ENCODE results near the gene PLA1A.
"Not testable (repeated sequence)": the region's sequence is repeated elsewhere in the genome, so short reads cannot be mapped to it uniquely, and the experiment has no call there.

The PLA1A gene

GRCh38 chr3:119597548-119598288 lies at the start of gene PLA1A:
Gene PLA1A, plus strand, starts transcription at chr3:119597885. Its CDS starts 29 bp downstream, at chr3:119597914.
- DNase-seq: peak; percentile 28

GRCh38 chr3:119548341-119548740 lies 49.3 kb upstream of the PLA1A start:
- DNase-seq: peak; percentile 66

- peak; percentile 81 for DNase-seq
Measured at GRCh38 chr3:119550192-119550910, 47.3 kb upstream of the PLA1A start.

- no peak for DNase-seq
Measured at GRCh38 chr3:119551598-119551997, 46.1 kb upstream of the PLA1A start.

- DNase-seq: not testable (repeated sequence)
Measured at GRCh38 chr3:119552928-119553327, 44.8 kb upstream of the PLA1A start.

GRCh38 chr3:119553823-119554415 lies 43.8 kb upstream of the PLA1A start:
- DNase-seq: no peak

GRCh38 chr3:119555309-119555735 lies 42.4 kb upstream of the PLA1A start:
- peak; percentile 97 for DNase-seq

GRCh38 chr3:119555929-119556328 lies 41.8 kb upstream of the PLA1A start:
- DNase-seq: no peak

- DNase-seq: no peak
Measured at GRCh38 chr3:119557192-119557876, 40.4 kb upstream of the PLA1A start.

GRCh38 chr3:119557877-119558269 lies 39.8 kb upstream of the PLA1A start:
- no peak for DNase-seq

- DNase-seq: peak; percentile 73
Measured at GRCh38 chr3:119558626-119559317, 38.9 kb upstream of the PLA1A start.

- DNase-seq: peak; percentile 92
Measured at GRCh38 chr3:119559441-119559963, 38.2 kb upstream of the PLA1A start, which contains the start of gene CD80. Gene CD80, minus strand, starts transcription at chr3:119559614. Its CDS starts 1,886 bp downstream, at chr3:119557728.

GRCh38 chr3:119560160-119560559 lies 37.5 kb upstream of the PLA1A start:
- DNase-seq: no peak

- DNase-seq: peak; percentile 97
Measured at GRCh38 chr3:119562307-119562961, 35.3 kb upstream of the PLA1A start.

GRCh38 chr3:119563334-119563733 lies 34.4 kb upstream of the PLA1A start:
- DNase-seq: not testable (repeated sequence)

- no peak for DNase-seq
Measured at GRCh38 chr3:119569156-119569555, 28.5 kb upstream of the PLA1A start.

- peak; percentile 97 for DNase-seq
Measured at GRCh38 chr3:119570229-119570628, 27.5 kb upstream of the PLA1A start.

GRCh38 chr3:119571230-119571629 lies 26.5 kb upstream of the PLA1A start:
- peak; percentile 27 for DNase-seq

GRCh38 chr3:119571688-119572087 lies 26.0 kb upstream of the PLA1A start:
- peak; percentile 89 for DNase-seq

- DNase-seq: no peak
Measured at GRCh38 chr3:119575507-119575906, 22.2 kb upstream of the PLA1A start.

GRCh38 chr3:119579366-119580066 lies 18.2 kb upstream of the PLA1A start, which contains the start of gene ADPRH:
Gene ADPRH, plus strand, starts transcription at chr3:119579492. Its CDS starts 2,678 bp downstream, at chr3:119582170.
- DNase-seq: peak; percentile 96

Measured in suppressor macrophage treated with lipopolysaccharide for 4 hours (primary cell).